ENCODE measurements around the gene ARHGAP11A. TPM values are rescaled to one million over a fixed set of nuclear protein-coding genes. Genes with fewer than 3 reads are reported as not detected.
"Not testable (repeated sequence)": the region's sequence is repeated elsewhere in the genome, so short reads cannot be mapped to it uniquely, and the experiment has no call there.

The ARHGAP11A gene, protein sequence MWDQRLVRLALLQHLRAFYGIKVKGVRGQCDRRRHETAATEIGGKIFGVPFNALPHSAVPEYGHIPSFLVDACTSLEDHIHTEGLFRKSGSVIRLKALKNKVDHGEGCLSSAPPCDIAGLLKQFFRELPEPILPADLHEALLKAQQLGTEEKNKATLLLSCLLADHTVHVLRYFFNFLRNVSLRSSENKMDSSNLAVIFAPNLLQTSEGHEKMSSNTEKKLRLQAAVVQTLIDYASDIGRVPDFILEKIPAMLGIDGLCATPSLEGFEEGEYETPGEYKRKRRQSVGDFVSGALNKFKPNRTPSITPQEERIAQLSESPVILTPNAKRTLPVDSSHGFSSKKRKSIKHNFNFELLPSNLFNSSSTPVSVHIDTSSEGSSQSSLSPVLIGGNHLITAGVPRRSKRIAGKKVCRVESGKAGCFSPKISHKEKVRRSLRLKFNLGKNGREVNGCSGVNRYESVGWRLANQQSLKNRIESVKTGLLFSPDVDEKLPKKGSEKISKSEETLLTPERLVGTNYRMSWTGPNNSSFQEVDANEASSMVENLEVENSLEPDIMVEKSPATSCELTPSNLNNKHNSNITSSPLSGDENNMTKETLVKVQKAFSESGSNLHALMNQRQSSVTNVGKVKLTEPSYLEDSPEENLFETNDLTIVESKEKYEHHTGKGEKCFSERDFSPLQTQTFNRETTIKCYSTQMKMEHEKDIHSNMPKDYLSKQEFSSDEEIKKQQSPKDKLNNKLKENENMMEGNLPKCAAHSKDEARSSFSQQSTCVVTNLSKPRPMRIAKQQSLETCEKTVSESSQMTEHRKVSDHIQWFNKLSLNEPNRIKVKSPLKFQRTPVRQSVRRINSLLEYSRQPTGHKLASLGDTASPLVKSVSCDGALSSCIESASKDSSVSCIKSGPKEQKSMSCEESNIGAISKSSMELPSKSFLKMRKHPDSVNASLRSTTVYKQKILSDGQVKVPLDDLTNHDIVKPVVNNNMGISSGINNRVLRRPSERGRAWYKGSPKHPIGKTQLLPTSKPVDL
- polyA plus RNA-seq (2013, experiment 1 of 2): 41.7 TPM
- polyA plus RNA-seq (2013, experiment 2 of 2): 51.5 TPM

DNA sequence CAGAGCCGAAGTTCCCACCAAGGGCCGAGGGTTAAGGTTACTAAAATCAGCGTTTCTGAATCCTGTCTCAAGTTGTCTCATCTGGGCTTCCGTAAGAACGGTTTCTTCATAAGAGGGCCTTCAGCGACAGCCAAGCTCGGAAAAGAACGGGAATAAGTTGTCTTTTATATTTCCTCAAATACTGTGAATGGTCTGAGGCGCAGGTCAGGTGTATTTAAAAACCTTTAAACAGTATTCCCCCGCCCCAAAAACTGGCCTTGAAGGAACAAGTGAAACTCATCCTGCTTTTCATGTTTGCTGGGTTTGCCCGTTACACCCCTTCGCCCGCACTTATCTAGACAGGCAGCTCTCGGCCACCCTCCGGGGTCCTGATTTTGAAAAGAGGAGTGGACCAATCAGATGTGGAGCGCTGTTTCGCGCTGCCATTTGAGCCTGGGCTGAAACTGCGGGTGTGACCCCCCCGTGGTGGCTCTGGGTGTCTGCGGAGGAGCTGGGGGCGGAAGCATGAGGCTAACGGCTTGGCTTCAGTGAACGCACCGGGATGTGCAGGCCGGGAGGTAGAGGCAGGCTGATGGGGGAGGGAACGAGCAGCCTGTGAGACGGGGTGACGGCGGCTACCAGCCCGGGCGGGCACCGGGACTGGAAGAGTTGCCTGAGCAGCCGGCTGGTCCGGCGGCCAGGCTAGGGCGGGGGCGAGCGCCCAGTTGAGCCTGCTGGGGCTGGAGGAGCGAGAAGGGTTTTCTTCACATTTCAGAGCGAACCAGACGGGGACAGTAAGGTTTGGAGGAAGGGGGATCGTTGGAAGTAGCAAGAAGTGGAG, at the start of gene ARHGAP11A:
ARHGAP11A (plus strand) TSS at position 454 of the 820 bp plus-strand sequence. CDS start 708 bp downstream, outside the sequence.
- peak within 1 kb of the TSS; percentile 82 for H3K27ac ChIP-seq (ENCODE audit: low read depth, low read length, severe bottlenecking)
- 0% methylated on average over 4 to 8 of the region's 43 CpGs for WGBS, 2 experiments (ENCODE audit: insufficient coverage in 2 of 2)
- H3K36me3 ChIP-seq (ENCODE audit: control insufficient read depth, insufficient read depth, low read length); H3K9me3 ChIP-seq (ENCODE audit: control insufficient read depth, low read length); H3K4me1 ChIP-seq (ENCODE audit: control insufficient read depth, insufficient read depth, low read length, poor library complexity, severe bottlenecking): not testable (repeated sequence)
- peak within 1 kb of the TSS; percentile 57 for H3K4me3 ChIP-seq (ENCODE audit: extremely low read depth, insufficient read depth, low read length, poor library complexity, severe bottlenecking)

DNA sequence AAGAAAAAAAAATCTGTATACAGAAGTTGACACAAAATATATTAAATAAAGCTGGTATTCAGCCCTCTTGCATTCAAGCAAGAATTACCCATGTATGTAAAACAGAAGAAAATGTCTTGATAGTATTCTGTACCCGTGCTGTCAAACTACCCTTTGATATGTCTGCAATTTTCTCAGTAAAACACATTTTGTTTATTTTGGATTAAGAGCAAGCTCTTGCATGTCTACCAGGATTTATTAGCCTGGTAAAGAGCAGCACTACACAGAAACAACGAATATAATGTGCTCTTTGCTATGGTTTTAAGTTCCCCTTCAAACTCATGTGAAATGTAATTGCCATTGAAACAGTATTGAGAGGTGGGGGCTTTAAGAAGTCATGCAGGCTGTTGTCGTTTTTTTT, 46.3 kb upstream of the ARHGAP11A start:
- H3K4me1 ChIP-seq (ENCODE audit: control insufficient read depth, insufficient read depth, low read length, poor library complexity, severe bottlenecking); H3K4me3 ChIP-seq (ENCODE audit: extremely low read depth, insufficient read depth, low read length, poor library complexity, severe bottlenecking); H3K9me3 ChIP-seq (ENCODE audit: control insufficient read depth, low read length); H3K36me3 ChIP-seq (ENCODE audit: control insufficient read depth, insufficient read depth, low read length); H3K27ac ChIP-seq (ENCODE audit: low read depth, low read length, severe bottlenecking): not testable (repeated sequence)
- no CpG with 5 or more reads among the region's 3 CpGs for WGBS, 2 experiments (ENCODE audit: insufficient coverage in 2 of 2)

GRCh38 chr15:32578482-32578881, 36.8 kb upstream of the ARHGAP11A start:
- H3K27ac ChIP-seq (ENCODE audit: low read depth, low read length, severe bottlenecking); H3K9me3 ChIP-seq (ENCODE audit: control insufficient read depth, low read length); H3K4me3 ChIP-seq (ENCODE audit: extremely low read depth, insufficient read depth, low read length, poor library complexity, severe bottlenecking); H3K4me1 ChIP-seq (ENCODE audit: control insufficient read depth, insufficient read depth, low read length, poor library complexity, severe bottlenecking); H3K36me3 ChIP-seq (ENCODE audit: control insufficient read depth, insufficient read depth, low read length): not testable (repeated sequence)
- no CpG with 5 or more reads among the region's 4 CpGs for WGBS, 2 experiments (ENCODE audit: insufficient coverage in 2 of 2)

DNA sequence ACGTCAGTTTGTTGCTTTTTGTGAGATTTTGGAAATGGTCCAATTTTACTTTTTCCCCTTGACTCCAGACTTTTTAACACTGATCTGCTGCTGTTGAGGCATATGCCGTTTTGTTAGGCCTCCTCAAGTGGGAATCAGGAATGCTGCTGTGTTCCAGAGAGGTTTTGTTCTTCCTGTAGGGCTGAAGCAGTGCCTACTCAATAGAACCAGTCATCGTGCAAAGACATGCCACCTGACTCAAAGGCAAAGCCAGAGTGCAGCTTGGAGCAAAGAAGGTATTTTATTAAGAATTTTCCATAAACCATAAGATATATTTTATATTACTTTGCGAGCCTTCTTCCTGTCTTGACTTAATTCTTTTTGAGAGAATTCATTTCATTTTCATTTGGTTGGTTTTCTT, 29.5 kb upstream of the ARHGAP11A start:
- H3K4me1 ChIP-seq (ENCODE audit: control insufficient read depth, insufficient read depth, low read length, poor library complexity, severe bottlenecking); H3K4me3 ChIP-seq (ENCODE audit: extremely low read depth, insufficient read depth, low read length, poor library complexity, severe bottlenecking); H3K27ac ChIP-seq (ENCODE audit: low read depth, low read length, severe bottlenecking); H3K9me3 ChIP-seq (ENCODE audit: control insufficient read depth, low read length); H3K36me3 ChIP-seq (ENCODE audit: control insufficient read depth, insufficient read depth, low read length): not testable (repeated sequence)
- no CpG with 5 or more reads among the region's 4 CpGs for WGBS, 2 experiments (ENCODE audit: insufficient coverage in 2 of 2)

GRCh38 chr15:32593151-32593550, 22.2 kb upstream of the ARHGAP11A start, which contains the start of gene GOLGA8N:
GOLGA8N (plus strand) TSS chr15:32593456.
- not testable (repeated sequence) for H3K4me1 ChIP-seq (ENCODE audit: control insufficient read depth, insufficient read depth, low read length, poor library complexity, severe bottlenecking); H3K9me3 ChIP-seq (ENCODE audit: control insufficient read depth, low read length); H3K27ac ChIP-seq (ENCODE audit: low read depth, low read length, severe bottlenecking); H3K4me3 ChIP-seq (ENCODE audit: extremely low read depth, insufficient read depth, low read length, poor library complexity, severe bottlenecking); H3K36me3 ChIP-seq (ENCODE audit: control insufficient read depth, insufficient read depth, low read length)
- WGBS, 2 experiments (ENCODE audit: insufficient coverage in 2 of 2): no CpG with 5 or more reads among the region's 8 CpGs

GRCh38 chr15:32609518-32609917, 5.8 kb upstream of the ARHGAP11A start:
- H3K4me1 ChIP-seq (ENCODE audit: control insufficient read depth, insufficient read depth, low read length, poor library complexity, severe bottlenecking); H3K4me3 ChIP-seq (ENCODE audit: extremely low read depth, insufficient read depth, low read length, poor library complexity, severe bottlenecking); H3K27ac ChIP-seq (ENCODE audit: low read depth, low read length, severe bottlenecking); H3K36me3 ChIP-seq (ENCODE audit: control insufficient read depth, insufficient read depth, low read length); H3K9me3 ChIP-seq (ENCODE audit: control insufficient read depth, low read length): not testable (repeated sequence)
- no CpG with 5 or more reads among the region's 2 CpGs for WGBS, 2 experiments (ENCODE audit: insufficient coverage in 2 of 2)

DNA sequence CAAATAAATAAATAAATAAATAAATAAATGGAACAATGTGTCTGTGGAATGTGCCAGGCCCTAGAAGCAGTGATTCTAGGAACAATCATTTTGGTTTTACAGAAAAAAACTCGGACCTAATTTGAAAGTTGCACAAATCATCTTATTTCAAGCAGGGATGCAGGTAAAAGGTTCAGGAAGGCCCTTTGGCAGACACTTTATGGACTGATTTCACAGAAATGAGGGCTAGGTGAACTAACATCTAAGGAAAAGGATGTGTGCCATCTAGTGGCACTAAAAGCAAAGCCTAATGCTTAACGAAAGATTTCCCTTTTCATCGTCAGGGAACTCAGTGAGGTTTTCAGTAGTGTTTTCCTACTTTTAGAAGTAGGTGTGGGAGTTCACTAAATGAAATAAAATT, 4.6 kb upstream of the ARHGAP11A start:
- 0% methylated on average over 1 of the region's 3 CpGs; no CpG with 5 or more reads in 1 of the 2 experiments for WGBS, 2 experiments (ENCODE audit: insufficient coverage in 2 of 2)
- H3K27ac ChIP-seq (ENCODE audit: low read depth, low read length, severe bottlenecking): not testable (repeated sequence)

DNA sequence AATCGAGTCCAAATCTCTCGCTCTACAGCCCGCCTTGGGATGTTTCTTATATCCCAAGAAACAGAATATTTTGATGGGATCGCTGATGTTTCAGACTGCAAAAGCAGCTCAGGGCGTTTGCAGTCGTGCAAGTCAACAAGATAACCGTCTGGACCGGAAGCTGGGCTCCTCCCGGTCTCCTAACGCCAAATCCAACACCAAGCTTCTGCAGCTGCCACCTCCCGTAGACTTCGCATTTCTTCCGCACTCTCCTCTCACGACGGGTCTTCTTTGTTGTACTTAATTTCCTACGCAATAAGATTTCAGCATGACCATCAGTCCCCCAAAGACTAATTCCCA, 623 bp upstream of the ARHGAP11A start:
- WGBS, 2 experiments (ENCODE audit: insufficient coverage in 2 of 2): no CpG with 5 or more reads among the region's 16 CpGs
- not testable (repeated sequence) for H3K4me1 ChIP-seq (ENCODE audit: control insufficient read depth, insufficient read depth, low read length, poor library complexity, severe bottlenecking); H3K9me3 ChIP-seq (ENCODE audit: control insufficient read depth, low read length); H3K36me3 ChIP-seq (ENCODE audit: control insufficient read depth, insufficient read depth, low read length)
- peak overlapping the region; percentile 57 for H3K4me3 ChIP-seq (ENCODE audit: extremely low read depth, insufficient read depth, low read length, poor library complexity, severe bottlenecking)
- peak overlapping the region; percentile 82 for H3K27ac ChIP-seq (ENCODE audit: low read depth, low read length, severe bottlenecking)

More for the DNA sequence above, 4.6 kb upstream of the ARHGAP11A start:
- H3K9me3 ChIP-seq (ENCODE audit: control insufficient read depth, low read length); H3K4me3 ChIP-seq (ENCODE audit: extremely low read depth, insufficient read depth, low read length, poor library complexity, severe bottlenecking); H3K36me3 ChIP-seq (ENCODE audit: control insufficient read depth, insufficient read depth, low read length); H3K4me1 ChIP-seq (ENCODE audit: control insufficient read depth, insufficient read depth, low read length, poor library complexity, severe bottlenecking): not testable (repeated sequence)

DNA sequence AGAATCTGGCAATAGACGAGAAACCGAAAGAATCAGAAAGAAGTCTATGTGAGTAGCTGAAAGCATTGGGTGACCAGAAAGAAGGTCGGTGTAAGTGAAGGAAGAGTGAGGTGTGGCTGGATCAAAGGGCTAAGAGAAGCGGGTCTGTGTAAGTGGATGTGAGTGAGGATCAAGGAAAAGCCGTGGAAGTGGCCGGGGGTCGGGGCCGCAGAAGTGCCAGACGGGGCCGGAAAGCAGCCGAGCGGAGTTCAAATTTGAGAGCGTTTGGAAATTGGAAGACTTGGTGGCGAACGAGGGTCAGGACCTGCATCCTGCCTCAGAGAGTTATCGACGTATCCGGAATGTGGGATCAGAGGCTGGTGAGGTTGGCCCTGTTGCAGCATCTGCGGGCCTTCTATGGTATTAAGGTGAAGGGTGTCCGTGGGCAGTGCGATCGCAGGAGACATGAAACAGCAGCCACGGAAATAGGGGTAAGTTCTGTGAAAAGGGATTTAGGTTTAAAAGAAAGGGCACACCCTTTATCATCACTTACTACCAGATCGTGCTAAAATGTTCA, 645 bp downstream of the ARHGAP11A start:
- H3K9me3 ChIP-seq (ENCODE audit: control insufficient read depth, low read length); H3K4me1 ChIP-seq (ENCODE audit: control insufficient read depth, insufficient read depth, low read length, poor library complexity, severe bottlenecking); H3K36me3 ChIP-seq (ENCODE audit: control insufficient read depth, insufficient read depth, low read length): not testable (repeated sequence)
- WGBS, 2 experiments (ENCODE audit: insufficient coverage in 2 of 2): 0% methylated on average over 4 to 8 of the region's 24 CpGs
- peak overlapping the region; percentile 57 for H3K4me3 ChIP-seq (ENCODE audit: extremely low read depth, insufficient read depth, low read length, poor library complexity, severe bottlenecking)
- H3K27ac ChIP-seq (ENCODE audit: low read depth, low read length, severe bottlenecking): peak overlapping the region; percentile 67

DNA sequence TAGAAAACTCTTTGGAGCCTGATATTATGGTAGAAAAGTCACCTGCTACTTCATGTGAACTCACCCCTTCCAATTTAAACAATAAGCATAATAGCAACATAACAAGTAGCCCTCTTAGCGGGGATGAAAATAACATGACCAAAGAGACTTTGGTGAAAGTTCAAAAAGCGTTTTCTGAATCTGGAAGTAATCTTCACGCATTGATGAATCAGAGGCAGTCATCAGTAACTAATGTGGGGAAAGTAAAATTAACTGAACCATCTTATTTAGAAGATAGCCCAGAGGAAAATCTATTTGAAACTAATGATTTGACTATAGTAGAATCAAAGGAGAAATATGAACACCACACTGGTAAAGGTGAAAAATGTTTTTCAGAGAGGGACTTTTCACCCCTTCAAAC, 21.1 kb downstream of the ARHGAP11A start:
- WGBS, 2 experiments (ENCODE audit: insufficient coverage in 2 of 2): 100% methylated on average over 2 to 3 of the region's 3 CpGs
- Histone ChIP-seq H3K4me3 (ENCODE audit: extremely low read depth, insufficient read depth, low read length, poor library complexity, severe bottlenecking) (no peak overlapping the region), H3K9me3 (ENCODE audit: control insufficient read depth, low read length) (no peaks in the 10 kb centered on the region), H3K36me3 (ENCODE audit: control insufficient read depth, insufficient read depth, low read length) (peaks cover 56% of the 10 kb centered on the region), H3K27ac (ENCODE audit: low read depth, low read length, severe bottlenecking) (no peak overlapping the region), H3K4me1 (ENCODE audit: control insufficient read depth, insufficient read depth, low read length, poor library complexity, severe bottlenecking) (no peaks in the 10 kb centered on the region)

Data from mesodermal cell (in vitro differentiated cells).